DOHH2 (cell line): ENCODE measurements around the gene TM4SF18.

Source experiments
- EZH2phosphoT487 ChIP-seq: fragments of 200-600 bp; sonication (generic); IDR thresholded peaks from 2 replicates; pipeline ENCODE4 v1.6.1; 2017; ENCODE audit warnings: borderline replicate concordance, mild to moderate bottlenecking, antibody characterized with exemption, low read length, moderate library complexity, mixed read lengths
- TF ChIP-seq, protein P1 (sequence below): fragments of 200-600 bp; sonication (generic); IDR thresholded peaks from one replicate; pipeline ENCODE4 v1.5.1; 2014; ENCODE audit warnings: antibody characterized with exemption, mild to moderate bottlenecking, low read depth, low read length; ENCODE audit not compliant: poor library complexity, severe bottlenecking

GRCh38 chr3:149292666-149293065, 40.8 kb downstream of the TM4SF18 start:
- TF ChIP-seq, protein P1, sequence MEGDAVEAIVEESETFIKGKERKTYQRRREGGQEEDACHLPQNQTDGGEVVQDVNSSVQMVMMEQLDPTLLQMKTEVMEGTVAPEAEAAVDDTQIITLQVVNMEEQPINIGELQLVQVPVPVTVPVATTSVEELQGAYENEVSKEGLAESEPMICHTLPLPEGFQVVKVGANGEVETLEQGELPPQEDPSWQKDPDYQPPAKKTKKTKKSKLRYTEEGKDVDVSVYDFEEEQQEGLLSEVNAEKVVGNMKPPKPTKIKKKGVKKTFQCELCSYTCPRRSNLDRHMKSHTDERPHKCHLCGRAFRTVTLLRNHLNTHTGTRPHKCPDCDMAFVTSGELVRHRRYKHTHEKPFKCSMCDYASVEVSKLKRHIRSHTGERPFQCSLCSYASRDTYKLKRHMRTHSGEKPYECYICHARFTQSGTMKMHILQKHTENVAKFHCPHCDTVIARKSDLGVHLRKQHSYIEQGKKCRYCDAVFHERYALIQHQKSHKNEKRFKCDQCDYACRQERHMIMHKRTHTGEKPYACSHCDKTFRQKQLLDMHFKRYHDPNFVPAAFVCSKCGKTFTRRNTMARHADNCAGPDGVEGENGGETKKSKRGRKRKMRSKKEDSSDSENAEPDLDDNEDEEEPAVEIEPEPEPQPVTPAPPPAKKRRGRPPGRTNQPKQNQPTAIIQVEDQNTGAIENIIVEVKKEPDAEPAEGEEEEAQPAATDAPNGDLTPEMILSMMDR = no peak
- no peak for TF ChIP-seq EZH2phosphoT487
